Ovary (tissue), 9 donors: ENCODE data around the gene IGF1R. TPM values are rescaled to one million over a fixed set of nuclear protein-coding genes. Genes with fewer than 3 reads are reported as not detected.

ENCODE experiments used
- DNase-seq, 5 donors: peaks; one replicate each; pipeline ENCODE4 v3.0.0-alpha.2; 2019 to 2020
- H3K27ac ChIP-seq, 2 donors: fragments of 200-600 bp; one replicate each; pipeline versions ENCODE4 v1.5.1 to v1.8.0; 2019 to 2022
- H3K27me3 ChIP-seq: fragments of 200-600 bp; one replicate; pipeline ENCODE4 v1.8.0; 2022
- H3K36me3 ChIP-seq: fragments of 200-600 bp; sonication (generic); one replicate; pipeline ENCODE4 v1.5.1; 2019
- H3K4me1 ChIP-seq: one replicate; pipeline ENCODE4 v1.8.1; 2013; ENCODE audit warnings: mild to moderate bottlenecking, moderate library complexity; ENCODE audit not compliant: insufficient read depth
- H3K4me3 ChIP-seq: fragments of 200-600 bp; sonication (generic); one replicate; pipeline ENCODE4 v1.5.1; 2017
- H3K9me3 ChIP-seq, 2 donors: fragments of 200-600 bp in 1 of 2; sonication (generic) in 1 of 2; one replicate each; pipeline versions ENCODE4 v1.5.1 to v1.8.1; 2013 to 2019; ENCODE audit warnings: mild to moderate bottlenecking in 1 of 2, moderate library complexity in 1 of 2
- EP300 ChIP-seq: sonication (generic); formaldehyde crosslinking; IDR thresholded peaks from one replicate; pipeline ENCODE4 v1.6.1; 2017; ENCODE audit warnings: antibody characterized with exemption
- POLR2A ChIP-seq: fragments of 450-650 bp; IDR thresholded peaks from one replicate; pipeline ENCODE4 v1.6.1; 2017; ENCODE audit warnings: antibody characterized with exemption, mild to moderate bottlenecking, moderate library complexity
- WGBS, 3 donors: extraction: QIAGEN DNeasy Blood & Tissue Kit in 1 of 3; methylation state at CpG; one replicate each; pipeline versions ENCODE4 v1.1.5 to v1.1.7; 2013 to 2017; 5-methylcytosine and 5-hydroxymethylcytosine counted together
- intact Hi-C, 4 donors: fragments of 100-400 bp; cut with DNase I; formaldehyde crosslinking; loops; one replicate each; pipeline versions ENCODE4 v1.11.0 to v1.15.1; 2022 to 2023
- polyA plus RNA-seq, 2 donors: library from polyadenylated mRNA; stranded (reverse); fragments of 200-250 nt in 1 of 2; fragments of 350-450 nt in 1 of 2; fragmentation: Illumina TruSeq in 1 of 2; extraction: RNeasy Lipid Tissue Mini Kit (QIAGEN cat#74804) in 1 of 2; gene quantifications; one replicate each; pipeline ENCODE4 v1.2.3, GENCODE V29; 2013 to 2014
- total RNA-seq, 7 donors: library from RNA; depleted of rRNA in 2 of 7; stranded (reverse); fragments of >200 nt in 2 of 7; fragmentation: NEBNext Ultra II Directional in 3 of 7; extraction: Animal tissue kit (Norgen Biotek cat#: 25700) in 3 of 7; gene quantifications; one replicate each; pipeline versions ENCODE4 v1.1.0 to v1.2.4, GENCODE V29; 2016 to 2023
- TF ChIP-seq, protein P1 (sequence below), 3 donors: fragments of 450-650 bp in 2 of 3; fragments of 200-600 bp in 1 of 3; IDR thresholded peaks; one replicate each; pipeline versions ENCODE4 v1.5.1 to v1.8.0; 2016 to 2022; ENCODE audit warnings: antibody characterized with exemption in 3 of 3, mild to moderate bottlenecking in 1 of 3
- donor health status: DM: no; HTN: no; CAD: no; lungs with moderate emphysema.
- donor health status: DM: no; HTN: no; CAD: no.
- donor health status: Bipolar disorder and iron deficiency.
- donor health status: DM: yes; HTN: yes; CAD: no.
- donor health status: DM: no; HTN: no; CAD: no.
- donor health status: DM: yes; HTN: yes; CAD: no.

The IGF1R gene
- total and polyA plus RNA-seq, 9 donors = 15.4 to 88.7 (median 68.9) TPM

DNA sequence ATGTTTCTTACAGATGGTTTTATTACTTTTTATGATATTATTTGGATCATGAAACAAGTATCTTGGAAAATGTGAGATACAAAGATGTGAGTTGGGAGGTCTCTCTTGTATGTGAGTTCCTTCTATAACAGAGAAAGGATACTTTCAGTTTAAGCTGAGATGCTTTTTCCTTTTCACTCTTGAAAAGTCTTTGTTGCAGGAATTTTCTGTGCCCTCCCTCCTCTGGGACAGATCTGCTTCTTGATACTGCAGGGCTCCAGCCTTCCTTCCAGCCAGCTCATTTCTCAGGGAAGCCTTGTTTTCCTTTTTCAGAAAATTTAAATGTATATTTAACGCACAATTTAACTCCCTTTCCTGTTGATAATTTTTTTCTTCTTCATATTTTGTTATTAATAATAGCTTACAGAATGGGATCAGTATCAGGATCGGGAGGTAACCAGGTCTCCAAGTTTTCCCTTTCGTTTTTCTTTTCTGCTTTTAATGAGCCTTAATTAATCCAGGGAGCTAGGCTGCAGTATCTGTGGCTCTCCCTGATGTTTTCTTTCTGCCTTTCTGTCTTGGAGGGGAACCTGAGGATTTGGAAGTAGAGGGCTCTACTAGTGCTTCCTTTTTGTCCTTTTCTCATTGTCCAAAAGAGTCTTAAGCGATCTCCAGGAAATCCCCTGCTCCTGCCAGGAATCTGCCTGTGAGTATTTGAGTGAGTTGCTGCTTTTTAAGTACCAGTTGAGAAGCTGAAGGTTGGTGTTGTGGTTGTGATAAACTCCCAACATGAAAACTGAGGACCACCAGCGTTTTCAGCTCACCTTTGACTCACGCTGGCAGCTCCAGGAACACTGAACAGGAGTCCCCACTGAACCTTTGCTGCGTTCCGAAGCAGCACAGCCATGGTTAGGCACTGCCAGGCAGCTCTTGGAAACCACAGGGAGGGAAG is 105.7 kb downstream of the IGF1R start:
- H3K9me3 ChIP-seq = no peaks in the 10 kb centered on the region
- no peak overlapping the region for H3K4me3 ChIP-seq
- no peak for DNase-seq
- H3K27me3 ChIP-seq = no peaks in the 10 kb centered on the region
- H3K36me3 ChIP-seq = no peaks in the 10 kb centered on the region
- H3K4me1 ChIP-seq = peaks cover 14% of the 10 kb centered on the region
- 14 to 21% (median 18%) methylated on average over 8 of the region's 8 CpGs for WGBS, 3 donors
- peak overlapping the region in 1 of 2 donors; percentile 6 for H3K27ac ChIP-seq
- intact Hi-C loops = no loop called here
- no peak for TF ChIP-seq POLR2A
- TF ChIP-seq, protein P1, sequence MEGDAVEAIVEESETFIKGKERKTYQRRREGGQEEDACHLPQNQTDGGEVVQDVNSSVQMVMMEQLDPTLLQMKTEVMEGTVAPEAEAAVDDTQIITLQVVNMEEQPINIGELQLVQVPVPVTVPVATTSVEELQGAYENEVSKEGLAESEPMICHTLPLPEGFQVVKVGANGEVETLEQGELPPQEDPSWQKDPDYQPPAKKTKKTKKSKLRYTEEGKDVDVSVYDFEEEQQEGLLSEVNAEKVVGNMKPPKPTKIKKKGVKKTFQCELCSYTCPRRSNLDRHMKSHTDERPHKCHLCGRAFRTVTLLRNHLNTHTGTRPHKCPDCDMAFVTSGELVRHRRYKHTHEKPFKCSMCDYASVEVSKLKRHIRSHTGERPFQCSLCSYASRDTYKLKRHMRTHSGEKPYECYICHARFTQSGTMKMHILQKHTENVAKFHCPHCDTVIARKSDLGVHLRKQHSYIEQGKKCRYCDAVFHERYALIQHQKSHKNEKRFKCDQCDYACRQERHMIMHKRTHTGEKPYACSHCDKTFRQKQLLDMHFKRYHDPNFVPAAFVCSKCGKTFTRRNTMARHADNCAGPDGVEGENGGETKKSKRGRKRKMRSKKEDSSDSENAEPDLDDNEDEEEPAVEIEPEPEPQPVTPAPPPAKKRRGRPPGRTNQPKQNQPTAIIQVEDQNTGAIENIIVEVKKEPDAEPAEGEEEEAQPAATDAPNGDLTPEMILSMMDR (IDR thresholded peaks at IDR 0.05) = no peak
- no peak for TF ChIP-seq EP300

DNA sequence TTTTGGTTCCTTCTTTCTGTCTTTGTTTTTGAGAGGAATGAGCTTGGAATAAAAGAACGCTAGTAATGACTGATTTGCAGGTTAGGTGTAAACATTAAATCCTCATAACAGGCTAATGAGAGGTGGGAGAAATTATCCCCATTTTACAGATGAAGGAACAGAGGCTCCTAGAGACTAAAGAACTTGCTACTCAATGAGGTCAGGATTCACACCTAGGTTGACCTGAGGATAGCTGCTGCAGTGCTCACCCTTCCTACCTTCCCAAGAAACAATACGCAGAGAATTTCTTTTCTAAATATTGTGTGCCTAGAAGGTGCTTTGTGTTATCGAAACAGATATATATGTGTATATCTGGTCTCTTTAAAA is 106.3 kb downstream of the IGF1R start:
- Histone ChIP-seq H3K27me3 (no peaks in the 10 kb centered on the region), H3K4me3 (no peak overlapping the region), H3K4me1 (peaks cover 14% of the 10 kb centered on the region), H3K9me3 (no peaks in the 10 kb centered on the region), H3K36me3 (no peaks in the 10 kb centered on the region), H3K27ac (no peak overlapping the region)
- no peak for DNase-seq
- intact Hi-C loops = no loop called here
- TF ChIP-seq POLR2A = no peak
- no peak for TF ChIP-seq EP300
- TF ChIP-seq, protein P1 (IDR thresholded peaks at IDR 0.05) = no peak
- 73 to 79% (median 75%) methylated on average over 3 of the region's 3 CpGs for WGBS, 3 donors

DNA sequence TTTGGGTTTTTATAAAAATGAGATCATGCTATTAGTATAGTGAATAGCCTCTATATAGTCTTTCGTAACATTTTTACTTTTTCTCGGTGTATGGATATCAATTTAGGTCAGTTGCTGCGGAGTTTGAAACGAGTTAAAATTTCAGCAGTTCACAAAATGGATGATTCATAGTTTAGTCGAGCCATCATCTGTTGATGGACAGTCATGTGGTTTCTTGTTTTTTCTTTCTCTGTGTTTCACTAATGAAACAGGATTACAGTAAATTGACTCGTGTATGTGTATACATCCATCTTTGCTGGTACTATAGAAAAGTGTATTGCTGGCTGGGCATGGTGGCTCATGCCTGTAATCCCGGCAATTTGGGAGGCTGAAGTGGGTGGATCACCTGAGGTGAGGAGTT is 106.8 kb downstream of the IGF1R start:
- intact Hi-C loops = no loop called here
- Histone ChIP-seq H3K27me3 (no peaks in the 10 kb centered on the region), H3K36me3 (no peaks in the 10 kb centered on the region), H3K27ac (no peak overlapping the region), H3K4me1 (peaks cover 12% of the 10 kb centered on the region), H3K4me3 (no peak overlapping the region), H3K9me3 (no peaks in the 10 kb centered on the region)
- WGBS, 3 donors = 76 to 85% (median 85%) methylated on average over 7 of the region's 7 CpGs
- DNase-seq = no peak
- TF ChIP-seq POLR2A = no peak
- TF ChIP-seq, protein P1 (IDR thresholded peaks at IDR 0.05) = no peak
- no peak for TF ChIP-seq EP300

DNA sequence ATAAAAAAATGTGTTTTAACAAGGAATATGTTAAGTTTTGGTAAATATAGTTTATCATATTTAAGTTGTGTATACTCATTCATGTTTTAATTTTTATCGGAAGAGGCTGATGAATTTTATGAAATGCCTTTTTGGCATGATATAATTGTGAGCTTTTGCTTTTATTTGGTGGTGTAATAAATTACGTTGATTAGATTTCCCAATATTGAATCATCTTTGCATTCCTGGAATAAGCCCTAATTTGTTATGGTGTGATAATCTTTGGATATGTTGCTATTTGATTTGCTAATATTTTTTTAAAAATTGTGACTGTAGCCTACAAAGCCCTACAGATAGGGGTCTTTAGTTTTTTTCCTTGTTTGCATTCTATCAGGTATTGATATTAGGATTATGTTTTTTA is 107.4 kb downstream of the IGF1R start:
- Histone ChIP-seq H3K9me3 (no peaks in the 10 kb centered on the region), H3K27ac (no peak overlapping the region), H3K27me3 (no peaks in the 10 kb centered on the region), H3K36me3 (no peaks in the 10 kb centered on the region), H3K4me3 (no peak overlapping the region), H3K4me1 (peaks cover 12% of the 10 kb centered on the region)
- intact Hi-C loops = no loop called here
- DNase-seq = no peak
- TF ChIP-seq POLR2A (no peak), EP300 (no peak)
- TF ChIP-seq, protein P1 (IDR thresholded peaks at IDR 0.05) = no peak
- WGBS, 3 donors = 60 to 71% (median 62%) methylated on average over 2 of the region's 2 CpGs
